Thoracic aorta (tissue), 2 donors: ENCODE results near the gene HDAC11. TPM values are rescaled to one million over a fixed set of nuclear protein-coding genes. Genes with fewer than 3 reads are reported as not detected.

ENCODE experiments used
- ATAC-seq: fragments of 150-250 bp; one replicate; pipeline ENCODE4 v1.8.0; 2017; ENCODE audit warnings: low read depth; ENCODE audit not compliant: insufficient number of reproducible peaks, low FRiP score
- DNase-seq: peaks from one replicate; pipeline ENCODE4 v3.0.0-alpha.2; 2020; ENCODE audit warnings: low spot score
- H3K27ac ChIP-seq, 2 donors: fragments of 200-600 bp; sonication (generic); 1 replicate in 1 of 2; 2 replicates in 1 of 2; pipeline ENCODE4 v1.5.1; 2016; ENCODE audit warnings: mild to moderate bottlenecking in 2 of 2, moderate library complexity in 2 of 2
- H3K27me3 ChIP-seq: fragments of 200-600 bp; sonication (generic); replicated peaks from 2 replicates; pipeline ENCODE4 v1.6.0; 2016; ENCODE audit warnings: mild to moderate bottlenecking; ENCODE audit not compliant: insufficient read depth
- H3K36me3 ChIP-seq: fragments of 200-600 bp; sonication (generic); one replicate; pipeline ENCODE4 v1.5.1; 2016
- H3K4me1 ChIP-seq, 2 donors: fragments of 200-600 bp; sonication (generic); 1 replicate in 1 of 2; 2 replicates in 1 of 2; pipeline versions ENCODE4 v1.5.1 to v1.6.0; 2016; ENCODE audit warnings: low read depth in 2 of 2, mild to moderate bottlenecking in 1 of 2; ENCODE audit not compliant: control insufficient read depth in 1 of 2
- H3K4me3 ChIP-seq: fragments of 200-600 bp; sonication (generic); 2 replicates; pipeline ENCODE4 v1.5.1; 2016; ENCODE audit warnings: mild to moderate bottlenecking
- H3K9me3 ChIP-seq: fragments of 200-600 bp; sonication (generic); 2 replicates; pipeline ENCODE4 v1.5.1; 2016
- total RNA-seq, 2 donors: library from RNA; depleted of rRNA; stranded (reverse); fragments of >200 nt; gene quantifications; one replicate each; pipeline versions ENCODE4 v1.1.0 to v1.2.3, GENCODE V29; 2016
- TF ChIP-seq, protein P1 (sequence below): fragments of 200-600 bp; sonication (generic); IDR thresholded peaks from one replicate; pipeline ENCODE4 v1.5.1; 2019; ENCODE audit warnings: antibody characterized with exemption

Gene HDAC11
- total RNA-seq, 2 donors from 2014 or later = 15.8 to 17.4 TPM

DNA sequence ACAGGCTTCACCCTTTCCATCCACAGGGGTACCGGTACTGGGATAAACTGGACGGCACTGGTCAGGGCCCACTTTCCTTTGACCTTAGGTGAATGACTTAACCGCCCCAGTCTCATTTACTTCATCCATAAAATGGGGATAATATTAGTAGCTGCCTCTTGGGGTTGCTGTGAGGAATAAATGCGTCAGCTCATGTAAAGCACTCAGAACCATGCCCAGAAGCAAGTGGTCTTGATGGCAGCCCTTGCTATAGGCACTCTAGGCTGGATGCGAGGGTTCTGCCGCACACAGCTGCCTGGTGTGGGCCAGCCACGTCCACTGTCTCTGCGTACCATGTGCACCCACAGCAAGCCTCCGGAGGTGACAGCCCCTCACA lies 36.6 kb downstream of the HDAC11 start:
- H3K27me3 ChIP-seq = no peaks in the 10 kb centered on the region
- ATAC-seq (no peak), DNase-seq (no peak)
- H3K4me1 ChIP-seq = peaks cover 5 to 32% of the 10 kb centered on the region in 2 donors
- TF ChIP-seq, protein P1, sequence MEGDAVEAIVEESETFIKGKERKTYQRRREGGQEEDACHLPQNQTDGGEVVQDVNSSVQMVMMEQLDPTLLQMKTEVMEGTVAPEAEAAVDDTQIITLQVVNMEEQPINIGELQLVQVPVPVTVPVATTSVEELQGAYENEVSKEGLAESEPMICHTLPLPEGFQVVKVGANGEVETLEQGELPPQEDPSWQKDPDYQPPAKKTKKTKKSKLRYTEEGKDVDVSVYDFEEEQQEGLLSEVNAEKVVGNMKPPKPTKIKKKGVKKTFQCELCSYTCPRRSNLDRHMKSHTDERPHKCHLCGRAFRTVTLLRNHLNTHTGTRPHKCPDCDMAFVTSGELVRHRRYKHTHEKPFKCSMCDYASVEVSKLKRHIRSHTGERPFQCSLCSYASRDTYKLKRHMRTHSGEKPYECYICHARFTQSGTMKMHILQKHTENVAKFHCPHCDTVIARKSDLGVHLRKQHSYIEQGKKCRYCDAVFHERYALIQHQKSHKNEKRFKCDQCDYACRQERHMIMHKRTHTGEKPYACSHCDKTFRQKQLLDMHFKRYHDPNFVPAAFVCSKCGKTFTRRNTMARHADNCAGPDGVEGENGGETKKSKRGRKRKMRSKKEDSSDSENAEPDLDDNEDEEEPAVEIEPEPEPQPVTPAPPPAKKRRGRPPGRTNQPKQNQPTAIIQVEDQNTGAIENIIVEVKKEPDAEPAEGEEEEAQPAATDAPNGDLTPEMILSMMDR = no peak
- H3K27ac ChIP-seq = peak overlapping the region in 1 of 2 donors; percentile 24
- H3K36me3 ChIP-seq = no peaks in the 10 kb centered on the region
- H3K4me3 ChIP-seq = no peak overlapping the region
- no peaks in the 10 kb centered on the region for H3K9me3 ChIP-seq

DNA sequence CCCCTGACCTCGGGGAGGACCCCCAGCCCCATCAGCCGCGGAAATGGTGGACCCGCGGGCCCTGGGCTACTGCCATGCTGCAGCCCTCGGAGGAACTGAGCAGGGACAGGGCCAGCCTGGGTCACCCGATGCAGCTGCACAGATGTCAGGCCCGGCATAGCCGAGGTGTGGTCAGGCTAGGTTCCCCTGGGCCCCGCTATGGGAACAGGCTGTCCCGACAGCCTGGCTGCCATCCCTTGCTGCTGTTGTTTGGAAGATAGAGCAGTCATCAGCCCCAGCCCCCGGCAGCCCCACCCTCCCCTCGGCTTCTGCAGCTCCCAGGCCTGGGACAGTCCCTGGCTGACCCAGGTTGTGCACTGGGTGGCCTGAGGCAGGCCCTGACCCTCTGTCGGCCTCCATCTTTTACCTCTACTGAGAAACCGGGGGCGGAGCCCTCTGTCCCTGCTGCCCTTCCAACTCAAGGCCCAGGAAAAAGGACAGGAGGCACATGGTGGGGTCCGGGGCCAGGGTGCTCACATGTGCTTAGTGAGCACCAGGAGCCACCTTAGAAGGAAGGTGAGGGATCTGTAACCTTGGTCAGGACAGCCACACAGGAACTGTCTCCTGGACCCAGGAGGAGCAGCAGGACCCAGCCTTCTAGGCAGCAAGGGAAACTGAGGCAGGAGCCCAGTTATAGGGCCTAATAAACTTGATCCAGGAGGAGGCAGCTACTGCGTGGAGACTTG lies 37.3 kb downstream of the HDAC11 start:
- no peaks in the 10 kb centered on the region for H3K27me3 ChIP-seq
- ATAC-seq = no peak
- peaks cover 5 to 32% of the 10 kb centered on the region in 2 donors for H3K4me1 ChIP-seq
- H3K4me3 ChIP-seq = no peak overlapping the region
- H3K27ac ChIP-seq = peak overlapping the region in 1 of 2 donors; percentile 24
- H3K9me3 ChIP-seq = no peaks in the 10 kb centered on the region
- TF ChIP-seq, protein P1 = no peak
- no peaks in the 10 kb centered on the region for H3K36me3 ChIP-seq
- no peak for DNase-seq

DNA sequence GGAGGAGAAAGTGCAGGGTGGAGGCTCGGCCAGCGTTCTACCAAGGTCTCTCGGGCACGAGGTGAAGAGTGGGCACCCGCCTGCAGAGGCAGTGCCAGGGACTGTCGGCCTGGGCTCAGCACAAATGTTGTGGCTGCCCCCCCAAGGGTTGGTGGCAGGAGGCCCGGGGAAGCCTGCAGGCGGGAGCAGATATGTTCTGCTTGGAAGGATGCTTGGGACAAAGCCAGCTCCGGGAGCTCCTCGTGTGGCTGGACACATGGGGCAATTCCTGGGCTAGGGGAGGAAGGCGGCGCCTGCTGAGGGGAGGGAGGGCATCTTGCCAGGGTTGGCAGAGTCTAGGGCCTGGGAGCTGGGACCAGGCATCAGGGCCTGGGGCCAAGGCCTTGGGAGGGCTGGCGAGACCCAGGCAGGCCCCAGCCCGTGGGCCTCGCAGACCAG lies 38.4 kb downstream of the HDAC11 start:
- Histone ChIP-seq H3K4me1 (peaks cover 5 to 32% of the 10 kb centered on the region in 2 donors), H3K27me3 (no peaks in the 10 kb centered on the region), H3K36me3 (no peaks in the 10 kb centered on the region), H3K9me3 (no peaks in the 10 kb centered on the region), H3K27ac (peak overlapping the region; percentile 42 to 47), H3K4me3 (no peak overlapping the region)
- DNase-seq = peak; percentile 42
- TF ChIP-seq, protein P1 = no peak
- ATAC-seq = no peak

DNA sequence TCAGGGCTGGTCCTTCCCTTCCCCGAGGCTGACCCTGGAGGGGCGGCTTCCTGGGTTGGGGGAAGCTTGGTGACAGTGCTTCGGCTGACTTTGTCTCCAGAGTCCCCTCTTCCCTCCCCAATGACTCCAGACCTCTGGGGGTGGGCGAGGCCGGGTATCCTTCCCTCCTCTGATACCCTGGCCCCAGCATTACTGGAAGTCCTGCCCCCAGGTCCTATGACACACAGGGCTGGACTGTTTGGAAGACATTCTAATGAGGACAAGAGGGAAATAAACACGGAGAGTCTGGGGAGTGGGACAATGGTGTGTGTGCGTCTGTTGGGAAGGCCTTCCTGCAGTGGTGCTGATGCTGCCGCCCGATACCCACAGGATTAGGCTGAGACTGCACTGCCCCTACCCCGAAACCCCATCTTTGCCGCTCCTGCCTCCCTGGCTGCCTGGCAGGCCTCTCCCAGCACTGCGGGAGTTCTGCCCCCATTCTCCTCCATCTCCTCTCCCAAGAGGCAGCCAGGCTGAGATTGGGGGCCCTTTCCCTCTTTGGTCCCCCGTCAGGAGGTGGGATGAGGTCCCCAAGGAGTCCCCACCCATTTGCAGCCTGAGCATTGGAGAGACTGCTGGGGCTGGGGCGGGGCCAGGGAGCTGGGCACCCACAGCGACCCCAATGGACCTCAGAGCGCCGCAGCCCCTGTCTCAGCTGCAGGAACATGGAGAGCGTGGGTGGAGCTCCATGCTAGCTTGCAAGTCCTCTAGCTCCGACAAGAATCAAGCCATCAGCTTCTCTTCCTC lies 39.1 kb downstream of the HDAC11 start:
- H3K36me3 ChIP-seq = no peaks in the 10 kb centered on the region
- DNase-seq (no peak), ATAC-seq (no peak)
- H3K4me3 ChIP-seq = no peak overlapping the region
- H3K4me1 ChIP-seq = peaks cover 5 to 32% of the 10 kb centered on the region in 2 donors
- peak overlapping the region; percentile 42 to 47 for H3K27ac ChIP-seq
- H3K9me3 ChIP-seq = no peaks in the 10 kb centered on the region
- H3K27me3 ChIP-seq = no peaks in the 10 kb centered on the region
- TF ChIP-seq, protein P1 = no peak

DNA sequence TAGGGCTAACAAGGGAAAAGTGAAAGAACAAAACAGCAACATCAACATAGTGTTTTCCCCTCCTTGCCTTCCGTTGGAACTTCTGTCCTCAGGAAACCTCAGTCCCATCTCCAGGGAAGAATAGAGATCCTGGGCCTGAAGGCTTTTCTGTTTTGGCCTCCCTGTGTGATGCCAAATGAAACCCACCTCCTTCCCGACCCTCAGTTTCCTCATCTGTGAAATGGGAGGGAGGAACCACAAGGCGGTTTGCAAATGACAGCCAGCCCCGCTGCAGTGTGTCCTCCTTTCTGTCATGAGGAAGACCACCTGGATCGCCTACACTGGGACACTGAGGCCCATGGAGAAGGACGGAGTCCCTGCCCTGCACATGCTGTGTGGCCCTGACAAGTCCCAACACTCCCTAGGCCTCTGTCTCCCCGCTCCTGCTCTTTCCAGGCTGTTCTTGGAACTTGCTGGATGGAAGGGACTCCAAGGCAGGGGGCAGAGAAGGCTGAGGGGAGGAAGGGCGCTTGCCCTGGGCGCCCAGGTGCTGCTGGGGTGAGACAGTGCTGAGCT lies 40.3 kb downstream of the HDAC11 start:
- peaks cover 5 to 32% of the 10 kb centered on the region in 2 donors for H3K4me1 ChIP-seq
- DNase-seq (no peak), ATAC-seq (no peak)
- no peaks in the 10 kb centered on the region for H3K9me3 ChIP-seq
- no peaks in the 10 kb centered on the region for H3K27me3 ChIP-seq
- H3K4me3 ChIP-seq = no peak overlapping the region
- no peak overlapping the region for H3K27ac ChIP-seq
- TF ChIP-seq, protein P1 = no peak
- H3K36me3 ChIP-seq = no peaks in the 10 kb centered on the region
